ENCODE measurements around the gene CPT2. TPM values are rescaled to one million over a fixed set of nuclear protein-coding genes. Genes with fewer than 3 reads are reported as not detected.

CPT2 gene
- total RNA-seq, 1 donor, result 20.6 TPM

- Histone ChIP-seq H3K4me1 (ENCODE audit: insufficient read depth, low read length) (peaks cover 11% of the 10 kb centered on the region), H3K9me3 (ENCODE audit: low read depth, low read length) (no peaks in the 10 kb centered on the region), H3K79me2 (ENCODE audit: insufficient read depth, low read length) (no peaks in the 10 kb centered on the region), H3K36me3 (ENCODE audit: insufficient read depth, low read length) (peaks cover 3% of the 10 kb centered on the region), H3K4me3 (ENCODE audit: insufficient read depth, low read length) (no peak overlapping the region), H3K27ac (ENCODE audit: low read depth, low read length) (no peak overlapping the region), H3K4me2 (ENCODE audit: insufficient read depth, low read length) (no peak overlapping the region), H2AFZ (ENCODE audit: low read length) (no peak overlapping the region), H3K27me3 (ENCODE audit: insufficient read depth, low read length) (no peaks in the 10 kb centered on the region), H4K20me1 (ENCODE audit: insufficient read depth, low read length) (no peaks in the 10 kb centered on the region)
- TF ChIP-seq CTCF (IDR thresholded peaks at IDR 0.05; ENCODE audit: extremely low read depth, low read depth, low read length), result no peak
- DNase-seq (ENCODE audit: insufficient read length, low spot score, missing footprints), result peak; percentile 65
These were observed 60.9 kb downstream of the CPT2 start for GRCh38 chr1:53257454-53258081.

GRCh38 chr1:53258216-53258615 is 61.6 kb downstream of the CPT2 start:
- no peak for TF ChIP-seq CTCF (IDR thresholded peaks at IDR 0.05; ENCODE audit: extremely low read depth, low read depth, low read length)
- H3K9me3 ChIP-seq (ENCODE audit: low read depth, low read length), result no peaks in the 10 kb centered on the region

GRCh38 chr1:53259932-53260331 is 63.3 kb downstream of the CPT2 start:
- H3K36me3 ChIP-seq (ENCODE audit: insufficient read depth, low read length), result peaks cover 3% of the 10 kb centered on the region
- H4K20me1 ChIP-seq (ENCODE audit: insufficient read depth, low read length), result no peaks in the 10 kb centered on the region
- no peak overlapping the region for H3K4me3 ChIP-seq (ENCODE audit: insufficient read depth, low read length)
- H3K4me1 ChIP-seq (ENCODE audit: insufficient read depth, low read length), result no peaks in the 10 kb centered on the region
- no peak overlapping the region for H3K27ac ChIP-seq (ENCODE audit: low read depth, low read length)
- H3K9me3 ChIP-seq (ENCODE audit: low read depth, low read length), result no peaks in the 10 kb centered on the region
- DNase-seq (ENCODE audit: insufficient read length, low spot score, missing footprints), result peak; percentile 43
- no peak for TF ChIP-seq CTCF (IDR thresholded peaks at IDR 0.05; ENCODE audit: extremely low read depth, low read depth, low read length)
- no peaks in the 10 kb centered on the region for H3K27me3 ChIP-seq (ENCODE audit: insufficient read depth, low read length)
- no peak overlapping the region for H3K4me2 ChIP-seq (ENCODE audit: insufficient read depth, low read length)
- no peaks in the 10 kb centered on the region for H3K79me2 ChIP-seq (ENCODE audit: insufficient read depth, low read length)
- H2AFZ ChIP-seq (ENCODE audit: low read length), result no peak overlapping the region

More at GRCh38 chr1:53258216-53258615, 61.6 kb downstream of the CPT2 start:
- no peak for DNase-seq (ENCODE audit: insufficient read length, low spot score, missing footprints)
- H3K4me1 ChIP-seq (ENCODE audit: insufficient read depth, low read length), result peaks cover 11% of the 10 kb centered on the region
- no peaks in the 10 kb centered on the region for H4K20me1 ChIP-seq (ENCODE audit: insufficient read depth, low read length)
- H3K4me2 ChIP-seq (ENCODE audit: insufficient read depth, low read length), result no peak overlapping the region
- no peak overlapping the region for H2AFZ ChIP-seq (ENCODE audit: low read length)
- H3K27me3 ChIP-seq (ENCODE audit: insufficient read depth, low read length), result no peaks in the 10 kb centered on the region
- no peak overlapping the region for H3K27ac ChIP-seq (ENCODE audit: low read depth, low read length)
- H3K4me3 ChIP-seq (ENCODE audit: insufficient read depth, low read length), result no peak overlapping the region
- peaks cover 3% of the 10 kb centered on the region for H3K36me3 ChIP-seq (ENCODE audit: insufficient read depth, low read length)
- no peaks in the 10 kb centered on the region for H3K79me2 ChIP-seq (ENCODE audit: insufficient read depth, low read length)

GRCh38 chr1:53260631-53261247 is 64.1 kb downstream of the CPT2 start:
- no peaks in the 10 kb centered on the region for H3K27me3 ChIP-seq (ENCODE audit: insufficient read depth, low read length)
- DNase-seq (ENCODE audit: insufficient read length, low spot score, missing footprints), result no peak
- H4K20me1 ChIP-seq (ENCODE audit: insufficient read depth, low read length), result no peaks in the 10 kb centered on the region
- H3K4me2 ChIP-seq (ENCODE audit: insufficient read depth, low read length), result no peak overlapping the region
- H3K79me2 ChIP-seq (ENCODE audit: insufficient read depth, low read length), result no peaks in the 10 kb centered on the region
- peaks cover 2% of the 10 kb centered on the region for H3K4me1 ChIP-seq (ENCODE audit: insufficient read depth, low read length)
- H3K4me3 ChIP-seq (ENCODE audit: insufficient read depth, low read length), result no peak overlapping the region
- H2AFZ ChIP-seq (ENCODE audit: low read length), result no peak overlapping the region
- TF ChIP-seq CTCF (IDR thresholded peaks at IDR 0.05; ENCODE audit: extremely low read depth, low read depth, low read length), result no peak
- no peak overlapping the region for H3K27ac ChIP-seq (ENCODE audit: low read depth, low read length)
- H3K9me3 ChIP-seq (ENCODE audit: low read depth, low read length), result no peaks in the 10 kb centered on the region
- H3K36me3 ChIP-seq (ENCODE audit: insufficient read depth, low read length), result peaks cover 10% of the 10 kb centered on the region
